Osteocyte (in vitro differentiated cells): ENCODE measurements around the gene ASPA. TPM values are rescaled to one million over a fixed set of nuclear protein-coding genes. Genes with fewer than 3 reads are reported as not detected.

Experiments used
- DNase-seq: peaks from one replicate; pipeline ENCODE4 v3.0.0; 2021; ENCODE audit warnings: mixed read lengths; ENCODE audit not compliant: unreplicated experiment; ENCODE audit errors: extremely low spot score
- H3K27ac Mint-ChIP-seq: one replicate; pipeline ENCODE4 v1.8.0; 2021; ENCODE audit warnings: mild to moderate bottlenecking, mixed read lengths; ENCODE audit not compliant: unreplicated experiment
- H3K27me3 Mint-ChIP-seq: one replicate; pipeline ENCODE4 v1.8.0; 2021; ENCODE audit warnings: mixed read lengths; ENCODE audit not compliant: unreplicated experiment
- H3K36me3 Mint-ChIP-seq: one replicate; pipeline ENCODE4 v1.8.0; 2021; ENCODE audit warnings: mixed read lengths; ENCODE audit not compliant: unreplicated experiment
- H3K4me1 Mint-ChIP-seq: one replicate; pipeline ENCODE4 v1.8.0; 2021; ENCODE audit warnings: mixed read lengths; ENCODE audit not compliant: unreplicated experiment
- H3K4me3 Mint-ChIP-seq: one replicate; pipeline ENCODE4 v1.8.0; 2021; ENCODE audit warnings: mild to moderate bottlenecking, moderate library complexity, mixed read lengths; ENCODE audit not compliant: unreplicated experiment
- H3K9me3 Mint-ChIP-seq: one replicate; pipeline ENCODE4 v1.8.0; 2021; ENCODE audit warnings: mixed read lengths; ENCODE audit not compliant: unreplicated experiment
- CTCF ChIP-seq: fragments of 200-600 bp; sonication (generic); IDR thresholded peaks from 2 replicates; pipeline ENCODE4 v1.5.0; 2021; ENCODE audit warnings: antibody characterized with exemption, mild to moderate bottlenecking, moderate library complexity
- total RNA-seq: library from RNA; stranded (reverse); gene quantifications from 2 replicates; pipeline ENCODE4 v1.2.1, GENCODE V29; 2021

The ASPA gene
- total RNA-seq, 1 donor from 2014 or later, result not detected

- no peak for TF ChIP-seq CTCF
- no peak overlapping the region for H3K4me3 Mint-ChIP-seq
- H3K9me3 Mint-ChIP-seq, result no peaks in the 10 kb centered on the region
- no peak overlapping the region for H3K27ac Mint-ChIP-seq
- H3K27me3 Mint-ChIP-seq, result peaks cover 3% of the 10 kb centered on the region
- H3K36me3 Mint-ChIP-seq, result no peaks in the 10 kb centered on the region
- H3K4me1 Mint-ChIP-seq, result peaks cover 5% of the 10 kb centered on the region
- no peak for DNase-seq
These were observed 52.6 kb downstream of the ASPA start for GRCh38 chr17:3528403-3528851.

- Mint-ChIP-seq H3K27me3 (peaks cover 3% of the 10 kb centered on the region), H3K27ac (no peak overlapping the region), H3K36me3 (no peaks in the 10 kb centered on the region), H3K4me1 (peaks cover 5% of the 10 kb centered on the region), H3K9me3 (no peaks in the 10 kb centered on the region), H3K4me3 (no peak overlapping the region)
- no peak for DNase-seq
- no peak for TF ChIP-seq CTCF
These were observed 53.2 kb downstream of the ASPA start for GRCh38 chr17:3528880-3529511.

DNA sequence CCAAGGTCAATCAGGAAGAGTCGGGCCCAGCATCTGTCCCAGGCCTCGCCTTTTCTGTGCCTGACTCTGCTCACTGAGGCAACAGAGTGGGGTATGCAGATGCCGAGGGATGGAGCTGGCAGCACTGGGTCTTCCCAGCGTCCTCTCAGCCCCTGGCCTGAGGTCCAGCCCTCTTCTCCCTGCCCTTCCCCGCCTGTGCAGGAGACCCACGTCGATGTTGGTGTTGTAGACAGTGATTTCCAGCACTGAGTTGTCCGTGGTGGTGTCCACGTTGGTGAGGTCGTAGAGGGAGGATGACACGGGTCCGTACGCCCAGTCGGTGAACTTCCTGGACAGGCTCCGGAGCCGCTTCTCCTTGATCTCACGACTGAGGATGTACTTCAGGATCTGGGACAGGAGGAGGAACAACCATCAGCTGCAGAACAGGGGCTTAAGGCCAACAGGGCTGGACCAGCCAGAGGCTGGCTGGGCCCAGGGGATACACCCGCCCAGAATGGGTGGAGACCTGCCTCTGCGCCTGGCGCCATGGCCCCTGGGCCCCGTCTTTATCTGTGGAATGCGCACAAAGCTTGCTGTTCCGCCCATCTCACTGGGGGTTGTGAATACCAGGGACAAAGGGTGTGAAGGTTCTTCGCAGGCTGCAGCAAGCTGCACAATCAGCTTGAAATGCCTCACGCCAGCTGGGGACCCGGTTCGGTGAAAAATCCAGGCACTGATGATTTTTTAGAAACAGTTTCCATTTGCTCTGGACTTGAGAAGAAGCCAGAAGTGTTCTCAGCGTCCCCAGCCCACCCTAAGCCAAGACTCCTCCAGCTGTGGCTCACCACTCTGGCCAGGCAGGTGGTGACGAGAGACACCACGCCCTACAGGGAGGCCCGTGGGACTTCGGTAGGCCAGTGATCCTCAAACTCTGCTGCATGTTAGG lies 54.3 kb downstream of the ASPA start:
- H3K9me3 Mint-ChIP-seq, result no peaks in the 10 kb centered on the region
- H3K27ac Mint-ChIP-seq, result no peak overlapping the region
- DNase-seq, result no peak
- TF ChIP-seq CTCF, result no peak
- peaks cover 3% of the 10 kb centered on the region for H3K27me3 Mint-ChIP-seq
- H3K4me1 Mint-ChIP-seq, result peaks cover 5% of the 10 kb centered on the region
- H3K4me3 Mint-ChIP-seq, result no peak overlapping the region
- no peaks in the 10 kb centered on the region for H3K36me3 Mint-ChIP-seq

GRCh38 chr17:3531266-3532101 lies 55.7 kb downstream of the ASPA start:
- no peaks in the 10 kb centered on the region for H3K36me3 Mint-ChIP-seq
- no peak for TF ChIP-seq CTCF
- no peak overlapping the region for H3K27ac Mint-ChIP-seq
- H3K4me3 Mint-ChIP-seq, result no peak overlapping the region
- no peaks in the 10 kb centered on the region for H3K9me3 Mint-ChIP-seq
- DNase-seq, result no peak
- H3K4me1 Mint-ChIP-seq, result peaks cover 5% of the 10 kb centered on the region
- peaks cover 11% of the 10 kb centered on the region for H3K27me3 Mint-ChIP-seq
